ENCODE results near the gene CD55.

GRCh38 chr1:207407655-207408260 is 86.3 kb downstream of the CD55 start:
- no peak for TF ChIP-seq CTCF (IDR thresholded peaks at IDR 0.05)
- TF ChIP-seq POLR2A (IDR thresholded peaks at IDR 0.05) = no peak
